ENCODE results near the gene GLIS1.

GLIS1 gene

DNA sequence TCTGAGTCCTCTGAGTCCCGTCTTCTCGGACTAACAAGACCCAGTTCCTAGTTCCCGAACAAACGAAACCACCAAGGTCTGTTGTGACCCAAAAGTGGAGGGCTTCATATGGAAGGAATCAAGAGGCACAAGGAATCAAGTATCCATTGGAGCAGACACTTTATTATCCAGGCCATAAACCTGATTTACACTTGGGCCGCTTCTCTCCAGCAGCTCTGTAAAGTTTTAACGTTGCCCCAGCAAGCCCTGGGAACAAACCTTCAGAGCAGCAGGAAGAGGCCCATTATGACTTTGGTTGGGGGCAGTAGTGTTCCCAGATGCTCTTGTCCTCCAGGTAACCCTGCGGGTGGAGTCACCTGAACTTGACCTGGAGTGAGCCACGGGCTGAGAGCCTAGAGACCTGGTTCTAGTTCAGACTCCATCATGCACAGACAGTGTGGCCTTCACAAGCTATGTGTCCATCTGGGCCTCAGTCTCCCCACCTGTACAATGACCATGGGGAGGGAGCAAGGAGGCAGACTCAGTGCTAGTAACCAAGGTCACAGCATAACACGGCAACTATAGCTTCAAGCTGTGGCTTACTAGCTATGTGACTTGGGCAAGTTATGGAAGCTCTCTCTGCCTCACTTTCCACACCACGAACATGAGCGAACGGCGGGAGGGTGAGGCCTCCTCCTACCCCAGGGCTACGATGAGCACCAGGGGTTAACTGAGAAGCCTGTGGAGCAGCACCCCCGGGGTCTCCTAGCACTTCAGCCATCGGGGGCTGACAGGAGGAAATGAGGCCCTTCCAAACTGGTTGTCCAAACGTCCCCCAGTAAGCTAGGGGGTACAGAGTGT is 95.7 kb downstream of the GLIS1 start:
- Histone ChIP-seq H3K4me1 (ENCODE audit: control insufficient read depth, insufficient read depth, low read length, poor library complexity, severe bottlenecking) (peaks cover 15% of the 10 kb centered on the region), H3K9me3 (ENCODE audit: control insufficient read depth, low read length) (no peaks in the 10 kb centered on the region), H3K27ac (ENCODE audit: low read depth, low read length, severe bottlenecking) (no peak overlapping the region), H3K4me3 (ENCODE audit: extremely low read depth, insufficient read depth, low read length, poor library complexity, severe bottlenecking) (no peak overlapping the region), H3K36me3 (ENCODE audit: control insufficient read depth, insufficient read depth, low read length) (no peaks in the 10 kb centered on the region)
- 89 to 91% methylated on average over 15 to 16 of the region's 17 CpGs for WGBS, 2 experiments (ENCODE audit: insufficient coverage in 2 of 2)

DNA sequence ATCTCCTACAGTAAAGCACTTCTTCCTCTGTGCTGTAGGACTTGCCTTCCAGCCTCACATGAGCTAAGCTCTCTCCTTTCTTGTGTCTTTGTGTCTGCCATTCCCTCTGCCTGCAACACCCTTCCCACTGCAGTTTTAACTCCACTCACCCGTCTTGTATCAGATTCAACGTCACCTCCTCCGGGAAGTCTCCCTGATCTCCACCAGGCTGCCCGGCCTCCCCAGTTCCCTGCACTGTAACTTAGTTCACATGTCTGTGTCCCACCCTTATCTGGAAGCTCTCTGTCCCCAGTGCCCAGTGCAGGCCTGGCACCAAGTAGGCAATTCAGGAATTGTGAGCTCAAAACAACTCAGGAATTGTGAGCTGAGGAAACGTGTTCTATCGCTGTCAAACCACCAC is 96.4 kb downstream of the GLIS1 start:
- no peak overlapping the region for H3K4me3 ChIP-seq (ENCODE audit: extremely low read depth, insufficient read depth, low read length, poor library complexity, severe bottlenecking)
- H3K9me3 ChIP-seq (ENCODE audit: control insufficient read depth, low read length) = no peaks in the 10 kb centered on the region
- WGBS, 2 experiments (ENCODE audit: insufficient coverage in 2 of 2) = 89 to 90% methylated on average over 5 to 6 of the region's 6 CpGs
- H3K4me1 ChIP-seq (ENCODE audit: control insufficient read depth, insufficient read depth, low read length, poor library complexity, severe bottlenecking) = peaks cover 15% of the 10 kb centered on the region
- no peaks in the 10 kb centered on the region for H3K36me3 ChIP-seq (ENCODE audit: control insufficient read depth, insufficient read depth, low read length)
- H3K27ac ChIP-seq (ENCODE audit: low read depth, low read length, severe bottlenecking) = no peak overlapping the region

DNA sequence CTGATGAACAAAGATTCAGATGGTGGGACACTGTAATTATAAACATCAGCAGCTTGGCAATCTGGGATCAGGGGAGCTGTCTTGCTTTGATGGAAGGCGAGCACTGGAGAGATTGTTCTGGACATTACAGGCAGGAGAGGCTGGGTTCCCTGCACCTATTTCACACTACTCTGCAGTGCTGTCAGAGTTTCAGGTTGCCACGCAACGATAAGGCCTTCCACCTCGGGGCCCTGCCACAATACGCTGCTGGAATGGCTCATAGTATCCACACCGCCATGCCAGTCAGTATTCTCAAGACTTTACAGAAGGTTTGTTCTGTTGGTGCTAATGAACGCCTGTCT is 96.8 kb downstream of the GLIS1 start:
- H3K27ac ChIP-seq (ENCODE audit: low read depth, low read length, severe bottlenecking) = no peak overlapping the region
- H3K4me1 ChIP-seq (ENCODE audit: control insufficient read depth, insufficient read depth, low read length, poor library complexity, severe bottlenecking) = peaks cover 15% of the 10 kb centered on the region
- H3K36me3 ChIP-seq (ENCODE audit: control insufficient read depth, insufficient read depth, low read length) = no peaks in the 10 kb centered on the region
- H3K4me3 ChIP-seq (ENCODE audit: extremely low read depth, insufficient read depth, low read length, poor library complexity, severe bottlenecking) = no peak overlapping the region
- WGBS, 2 experiments (ENCODE audit: insufficient coverage in 2 of 2) = 83 to 92% methylated on average over 6 to 7 of the region's 7 CpGs
- no peaks in the 10 kb centered on the region for H3K9me3 ChIP-seq (ENCODE audit: control insufficient read depth, low read length)

- no peak overlapping the region for H3K27ac ChIP-seq (ENCODE audit: low read depth, low read length, severe bottlenecking)
- WGBS, 2 experiments (ENCODE audit: insufficient coverage in 2 of 2) = 77 to 95% methylated on average over 6 to 8 of the region's 9 CpGs
- no peak overlapping the region for H3K4me3 ChIP-seq (ENCODE audit: extremely low read depth, insufficient read depth, low read length, poor library complexity, severe bottlenecking)
- no peaks in the 10 kb centered on the region for H3K9me3 ChIP-seq (ENCODE audit: control insufficient read depth, low read length)
- H3K4me1 ChIP-seq (ENCODE audit: control insufficient read depth, insufficient read depth, low read length, poor library complexity, severe bottlenecking) = peaks cover 15% of the 10 kb centered on the region
- H3K36me3 ChIP-seq (ENCODE audit: control insufficient read depth, insufficient read depth, low read length) = no peaks in the 10 kb centered on the region
Measured at GRCh38 chr1:53641481-53642214, 97.3 kb downstream of the GLIS1 start.

- peaks cover 15% of the 10 kb centered on the region for H3K4me1 ChIP-seq (ENCODE audit: control insufficient read depth, insufficient read depth, low read length, poor library complexity, severe bottlenecking)
- WGBS, 2 experiments (ENCODE audit: insufficient coverage in 2 of 2) = 82 to 89% methylated on average over 4 to 5 of the region's 6 CpGs
- H3K4me3 ChIP-seq (ENCODE audit: extremely low read depth, insufficient read depth, low read length, poor library complexity, severe bottlenecking) = no peak overlapping the region
- no peaks in the 10 kb centered on the region for H3K36me3 ChIP-seq (ENCODE audit: control insufficient read depth, insufficient read depth, low read length)
- no peaks in the 10 kb centered on the region for H3K9me3 ChIP-seq (ENCODE audit: control insufficient read depth, low read length)
- H3K27ac ChIP-seq (ENCODE audit: low read depth, low read length, severe bottlenecking) = no peak overlapping the region
Measured at GRCh38 chr1:53640701-53641075, 98.3 kb downstream of the GLIS1 start.

GRCh38 chr1:53639996-53640700 is 98.8 kb downstream of the GLIS1 start:
- no peaks in the 10 kb centered on the region for H3K36me3 ChIP-seq (ENCODE audit: control insufficient read depth, insufficient read depth, low read length)
- H3K4me3 ChIP-seq (ENCODE audit: extremely low read depth, insufficient read depth, low read length, poor library complexity, severe bottlenecking) = no peak overlapping the region
- H3K27ac ChIP-seq (ENCODE audit: low read depth, low read length, severe bottlenecking) = no peak overlapping the region
- WGBS, 2 experiments (ENCODE audit: insufficient coverage in 2 of 2) = 89 to 92% methylated on average over 3 of the region's 4 CpGs
- H3K9me3 ChIP-seq (ENCODE audit: control insufficient read depth, low read length) = no peaks in the 10 kb centered on the region
- H3K4me1 ChIP-seq (ENCODE audit: control insufficient read depth, insufficient read depth, low read length, poor library complexity, severe bottlenecking) = peaks cover 11% of the 10 kb centered on the region

DNA sequence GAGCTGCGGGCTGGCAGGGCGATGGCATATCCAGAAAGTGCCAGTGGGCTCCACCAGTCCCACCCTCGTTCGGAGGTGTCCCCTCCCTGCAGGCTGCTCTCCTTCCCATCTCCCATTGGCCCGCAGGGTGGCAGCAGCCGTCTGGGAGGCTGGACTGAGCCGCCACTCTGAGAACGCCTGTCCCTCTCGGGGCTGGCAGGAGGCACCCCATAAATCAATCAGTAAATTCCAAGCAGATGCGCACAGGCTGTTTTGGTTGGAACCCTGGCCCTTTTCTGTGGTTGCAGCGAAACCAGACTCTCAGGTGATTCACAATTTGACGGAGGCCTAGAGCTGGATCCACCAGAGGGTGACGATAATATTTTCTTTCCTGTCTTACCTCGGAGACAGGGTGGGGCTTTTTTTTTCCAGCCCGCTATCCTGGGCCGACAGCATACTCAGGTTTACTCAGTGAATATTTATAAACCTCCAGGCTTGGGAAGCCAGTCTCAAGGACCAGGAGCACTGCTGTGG is 99.7 kb downstream of the GLIS1 start:
- Histone ChIP-seq H3K4me3 (ENCODE audit: extremely low read depth, insufficient read depth, low read length, poor library complexity, severe bottlenecking) (no peak overlapping the region), H3K27ac (ENCODE audit: low read depth, low read length, severe bottlenecking) (no peak overlapping the region), H3K4me1 (ENCODE audit: control insufficient read depth, insufficient read depth, low read length, poor library complexity, severe bottlenecking) (peaks cover 6% of the 10 kb centered on the region), H3K36me3 (ENCODE audit: control insufficient read depth, insufficient read depth, low read length) (no peaks in the 10 kb centered on the region), H3K9me3 (ENCODE audit: control insufficient read depth, low read length) (no peaks in the 10 kb centered on the region)
- WGBS, 2 experiments (ENCODE audit: insufficient coverage in 2 of 2) = 86 to 93% methylated on average over 15 to 16 of the region's 16 CpGs

DNA sequence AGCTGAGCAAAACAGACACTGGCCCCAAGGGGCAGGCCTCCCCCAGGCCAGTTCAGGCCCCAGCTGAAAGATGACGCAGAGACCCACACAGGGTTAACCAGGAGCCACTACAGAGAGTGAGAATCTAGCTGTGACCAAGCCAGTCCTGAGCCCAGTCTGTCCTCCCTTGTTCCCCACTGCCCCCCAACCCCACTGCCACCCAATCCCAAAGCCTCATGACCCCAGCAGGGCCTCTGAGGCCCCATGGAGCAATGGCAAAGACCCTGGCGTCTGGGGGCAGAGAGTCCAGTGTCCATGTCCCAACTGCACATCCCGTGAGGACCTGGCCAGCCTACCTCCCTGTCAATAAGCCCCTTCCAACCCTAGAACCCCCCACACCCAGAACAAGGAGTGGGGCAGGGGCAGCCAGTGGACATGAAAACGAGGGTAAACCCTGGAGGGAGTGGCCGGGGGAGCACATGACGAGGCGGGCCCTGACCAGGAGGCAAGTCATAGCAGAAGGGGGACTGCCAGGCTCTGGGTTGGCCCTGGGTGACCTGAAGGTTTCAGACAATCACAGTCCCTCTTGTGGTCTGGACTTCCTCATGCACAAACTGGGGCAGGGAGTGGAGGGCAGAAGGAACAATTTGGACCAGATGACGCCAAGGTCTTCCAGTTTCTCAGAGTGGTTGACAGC is 100.5 kb downstream of the GLIS1 start:
- H3K4me1 ChIP-seq (ENCODE audit: control insufficient read depth, insufficient read depth, low read length, poor library complexity, severe bottlenecking) = no peaks in the 10 kb centered on the region
- WGBS, 2 experiments (ENCODE audit: insufficient coverage in 2 of 2) = 91 to 93% methylated on average over 6 to 7 of the region's 8 CpGs
- H3K36me3 ChIP-seq (ENCODE audit: control insufficient read depth, insufficient read depth, low read length) = no peaks in the 10 kb centered on the region
- H3K27ac ChIP-seq (ENCODE audit: low read depth, low read length, severe bottlenecking) = no peak overlapping the region
- H3K9me3 ChIP-seq (ENCODE audit: control insufficient read depth, low read length) = no peaks in the 10 kb centered on the region
- H3K4me3 ChIP-seq (ENCODE audit: extremely low read depth, insufficient read depth, low read length, poor library complexity, severe bottlenecking) = no peak overlapping the region

- Histone ChIP-seq H3K4me1 (ENCODE audit: control insufficient read depth, insufficient read depth, low read length, poor library complexity, severe bottlenecking) (no peaks in the 10 kb centered on the region), H3K9me3 (ENCODE audit: control insufficient read depth, low read length) (no peaks in the 10 kb centered on the region), H3K27ac (ENCODE audit: low read depth, low read length, severe bottlenecking) (no peak overlapping the region), H3K4me3 (ENCODE audit: extremely low read depth, insufficient read depth, low read length, poor library complexity, severe bottlenecking) (no peak overlapping the region), H3K36me3 (ENCODE audit: control insufficient read depth, insufficient read depth, low read length) (no peaks in the 10 kb centered on the region)
- WGBS, 2 experiments (ENCODE audit: insufficient coverage in 2 of 2) = 90 to 93% methylated on average over 13 of the region's 14 CpGs
Measured at GRCh38 chr1:53637511-53638359, 101.2 kb downstream of the GLIS1 start.
